ENCODE data around the gene RPRD1B. TPM values are rescaled to one million over a fixed set of nuclear protein-coding genes. Genes with fewer than 3 reads are reported as not detected.

RPRD1B gene
- total RNA-seq, 1 donor from 2014 or later: 21.1 TPM

DNA sequence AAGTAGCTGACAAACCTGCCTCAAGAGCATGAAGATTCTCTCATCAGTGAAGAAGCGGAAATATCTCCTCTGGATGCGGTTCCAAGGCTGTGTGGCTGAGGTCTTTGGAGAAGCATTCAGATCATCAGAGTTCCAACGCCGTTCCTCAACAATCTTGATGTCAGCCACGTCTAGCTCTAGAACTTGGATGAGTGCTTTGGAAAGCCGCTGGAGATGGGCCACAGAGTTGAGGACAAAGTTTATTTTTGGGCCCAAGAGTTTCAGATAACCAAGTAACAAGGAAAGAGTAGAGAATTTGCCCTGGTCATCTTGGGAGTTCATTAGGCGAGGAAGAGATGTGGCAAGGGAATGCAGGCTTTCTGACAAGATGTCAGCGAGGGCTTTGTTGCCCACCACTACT lies 21.2 kb upstream of the RPRD1B start:
- H3K36me3 ChIP-seq (ENCODE audit: control insufficient read depth, insufficient read depth, low read length): no peaks in the 10 kb centered on the region
- no peak for DNase-seq (ENCODE audit: low read depth)

DNA sequence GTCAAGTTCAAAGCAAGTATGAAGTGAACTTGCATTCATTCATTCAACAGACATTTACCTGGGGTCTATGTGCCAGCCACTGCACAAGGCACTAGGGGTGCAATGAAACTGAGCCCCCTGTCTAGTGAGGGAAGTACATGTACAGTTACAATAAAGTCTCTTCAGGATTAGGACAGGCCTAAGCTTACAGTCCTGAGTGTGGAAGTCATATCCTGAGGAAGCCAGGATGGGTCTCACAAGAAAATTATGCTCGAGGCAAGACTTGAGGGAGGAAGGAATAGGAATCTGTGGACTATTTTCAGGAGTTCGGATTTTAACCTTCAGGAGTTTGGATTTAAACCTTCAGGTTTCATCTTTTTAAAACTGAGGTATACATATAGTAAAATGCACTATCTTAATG lies 19.7 kb upstream of the RPRD1B start:
- Histone ChIP-seq H3K4me3 (ENCODE audit: low read depth, low read length) (no peak overlapping the region), H3K36me3 (ENCODE audit: control insufficient read depth, insufficient read depth, low read length) (no peaks in the 10 kb centered on the region), H3K27me3 (ENCODE audit: control insufficient read depth, insufficient read depth, low read length) (no peaks in the 10 kb centered on the region)
- no peak for DNase-seq (ENCODE audit: low read depth)
- TF ChIP-seq, protein P1, sequence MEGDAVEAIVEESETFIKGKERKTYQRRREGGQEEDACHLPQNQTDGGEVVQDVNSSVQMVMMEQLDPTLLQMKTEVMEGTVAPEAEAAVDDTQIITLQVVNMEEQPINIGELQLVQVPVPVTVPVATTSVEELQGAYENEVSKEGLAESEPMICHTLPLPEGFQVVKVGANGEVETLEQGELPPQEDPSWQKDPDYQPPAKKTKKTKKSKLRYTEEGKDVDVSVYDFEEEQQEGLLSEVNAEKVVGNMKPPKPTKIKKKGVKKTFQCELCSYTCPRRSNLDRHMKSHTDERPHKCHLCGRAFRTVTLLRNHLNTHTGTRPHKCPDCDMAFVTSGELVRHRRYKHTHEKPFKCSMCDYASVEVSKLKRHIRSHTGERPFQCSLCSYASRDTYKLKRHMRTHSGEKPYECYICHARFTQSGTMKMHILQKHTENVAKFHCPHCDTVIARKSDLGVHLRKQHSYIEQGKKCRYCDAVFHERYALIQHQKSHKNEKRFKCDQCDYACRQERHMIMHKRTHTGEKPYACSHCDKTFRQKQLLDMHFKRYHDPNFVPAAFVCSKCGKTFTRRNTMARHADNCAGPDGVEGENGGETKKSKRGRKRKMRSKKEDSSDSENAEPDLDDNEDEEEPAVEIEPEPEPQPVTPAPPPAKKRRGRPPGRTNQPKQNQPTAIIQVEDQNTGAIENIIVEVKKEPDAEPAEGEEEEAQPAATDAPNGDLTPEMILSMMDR (IDR thresholded peaks at IDR 0.05; ENCODE audit: insufficient read depth, low read length, poor library complexity, severe bottlenecking): no peak

More for the DNA sequence above, 21.2 kb upstream of the RPRD1B start:
- no peak overlapping the region for H3K4me3 ChIP-seq (ENCODE audit: low read depth, low read length)
- TF ChIP-seq, protein P1 (IDR thresholded peaks at IDR 0.05; ENCODE audit: insufficient read depth, low read length, poor library complexity, severe bottlenecking): no peak
- H3K27me3 ChIP-seq (ENCODE audit: control insufficient read depth, insufficient read depth, low read length): no peaks in the 10 kb centered on the region

DNA sequence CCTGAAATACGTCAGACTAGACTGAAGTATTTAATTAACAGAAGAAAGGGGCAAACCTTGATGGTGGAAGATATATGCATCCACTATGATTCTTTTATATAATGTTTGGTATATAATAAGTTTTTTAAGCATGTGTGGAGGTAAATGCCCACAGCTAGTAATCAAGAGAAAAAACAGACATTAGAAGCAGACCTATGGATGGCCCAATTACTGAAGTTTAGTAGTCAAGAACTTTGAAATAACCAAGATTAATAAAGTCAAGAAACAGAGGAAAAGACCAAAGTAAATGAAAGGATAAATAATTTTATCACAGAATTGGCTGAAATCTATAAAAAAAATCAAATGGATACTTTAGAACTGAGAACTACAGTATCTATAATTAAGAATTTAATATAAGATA lies 15.6 kb upstream of the RPRD1B start:
- no peaks in the 10 kb centered on the region for H3K36me3 ChIP-seq (ENCODE audit: control insufficient read depth, insufficient read depth, low read length)
- H3K27me3 ChIP-seq (ENCODE audit: control insufficient read depth, insufficient read depth, low read length): no peaks in the 10 kb centered on the region
- no peak overlapping the region for H3K4me3 ChIP-seq (ENCODE audit: low read depth, low read length)
- no peak for DNase-seq (ENCODE audit: low read depth)
- TF ChIP-seq, protein P1 (IDR thresholded peaks at IDR 0.05; ENCODE audit: insufficient read depth, low read length, poor library complexity, severe bottlenecking): no peak

DNA sequence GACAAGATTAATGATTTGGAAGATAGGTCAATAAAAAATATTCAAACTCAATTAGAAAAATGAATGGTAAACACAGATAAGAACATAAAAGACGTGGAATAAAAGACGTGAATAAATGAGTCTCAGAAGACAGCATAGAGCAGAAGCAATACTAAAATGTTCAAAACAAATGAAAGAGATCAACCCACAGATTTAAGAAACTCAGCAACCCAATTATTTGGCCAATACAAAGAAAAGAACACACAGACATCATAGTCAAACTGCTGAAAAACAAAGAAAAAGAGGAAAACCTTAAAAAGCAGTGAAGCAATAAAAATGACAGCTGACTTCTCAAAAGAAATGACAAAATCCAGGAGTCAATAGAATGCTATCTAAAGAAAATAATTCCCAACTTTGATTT lies 15.2 kb upstream of the RPRD1B start:
- no peaks in the 10 kb centered on the region for H3K36me3 ChIP-seq (ENCODE audit: control insufficient read depth, insufficient read depth, low read length)
- no peaks in the 10 kb centered on the region for H3K27me3 ChIP-seq (ENCODE audit: control insufficient read depth, insufficient read depth, low read length)
- no peak overlapping the region for H3K4me3 ChIP-seq (ENCODE audit: low read depth, low read length)
- TF ChIP-seq, protein P1 (IDR thresholded peaks at IDR 0.05; ENCODE audit: insufficient read depth, low read length, poor library complexity, severe bottlenecking): no peak
- no peak for DNase-seq (ENCODE audit: low read depth)

DNA sequence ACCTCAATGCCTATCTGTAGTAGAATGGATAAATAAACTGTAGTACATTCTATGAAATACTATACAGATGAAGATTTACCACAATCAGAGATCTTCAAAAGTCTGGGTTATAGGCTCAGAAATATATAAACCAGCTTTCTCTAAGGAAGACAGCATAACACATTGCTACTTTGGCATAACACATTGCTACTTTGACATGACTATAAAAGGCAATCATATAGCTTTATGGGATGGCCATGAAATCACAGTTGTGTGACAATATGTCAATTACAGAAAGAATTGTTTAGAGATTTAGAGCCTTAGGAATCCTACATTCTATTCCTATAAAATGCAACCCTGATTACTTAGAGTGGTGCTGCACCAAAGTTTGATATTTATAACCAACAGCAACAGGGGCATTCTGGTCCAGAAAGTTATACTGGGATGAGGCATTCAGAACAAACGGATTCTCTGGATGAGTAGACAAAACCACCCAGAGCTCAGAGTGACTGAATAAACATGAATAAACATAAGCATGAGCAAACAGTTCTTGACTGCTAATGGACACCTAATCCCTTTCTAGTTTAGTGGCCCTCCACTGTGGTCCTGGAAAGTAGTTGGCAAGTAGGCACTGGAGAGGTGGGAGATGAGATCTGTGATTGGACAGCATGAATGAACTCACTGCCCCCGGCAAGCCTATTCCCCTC lies 12.3 kb upstream of the RPRD1B start:
- H3K27me3 ChIP-seq (ENCODE audit: control insufficient read depth, insufficient read depth, low read length): no peaks in the 10 kb centered on the region
- no peaks in the 10 kb centered on the region for H3K36me3 ChIP-seq (ENCODE audit: control insufficient read depth, insufficient read depth, low read length)
- H3K4me3 ChIP-seq (ENCODE audit: low read depth, low read length): no peak overlapping the region
- no peak for DNase-seq (ENCODE audit: low read depth)
- TF ChIP-seq, protein P1 (IDR thresholded peaks at IDR 0.05; ENCODE audit: insufficient read depth, low read length, poor library complexity, severe bottlenecking): no peak

All from kidney epithelial cell (primary cell).